Left forelimb (tissue), 1 donor: ENCODE data around the gene GORASP1.

Experiments
- DNase-seq: peaks from one replicate; pipeline ENCODE4 v3.0.0-alpha.2; 2018; ENCODE audit warnings: low spot score

GORASP1 gene

GRCh38 chr3:39125841-39126500, 18.5 kb upstream of the GORASP1 start:
- no peak for DNase-seq

GRCh38 chr3:39124876-39125840, 17.7 kb upstream of the GORASP1 start:
- no peak for DNase-seq

- no peak for DNase-seq
Measured at GRCh38 chr3:39122813-39123212, 15.4 kb upstream of the GORASP1 start.

- DNase-seq, result no peak
Measured at GRCh38 chr3:39121621-39122020, 14.2 kb upstream of the GORASP1 start.

- no peak for DNase-seq
Measured at GRCh38 chr3:39118931-39119660, 11.7 kb upstream of the GORASP1 start.

GRCh38 chr3:39118079-39118478, 10.7 kb upstream of the GORASP1 start:
- no peak for DNase-seq

- no peak for DNase-seq
Measured at GRCh38 chr3:39115870-39116269, 8.4 kb upstream of the GORASP1 start.

GRCh38 chr3:39114456-39114855, 7.0 kb upstream of the GORASP1 start:
- no peak for DNase-seq

- DNase-seq, result no peak
Measured at GRCh38 chr3:39113291-39113690, 5.9 kb upstream of the GORASP1 start.

- DNase-seq, result no peak
Measured at GRCh38 chr3:39112535-39112934, 5.1 kb upstream of the GORASP1 start.

GRCh38 chr3:39112113-39112512, 4.7 kb upstream of the GORASP1 start:
- no peak for DNase-seq

GRCh38 chr3:39110041-39110639, 2.7 kb upstream of the GORASP1 start:
- no peak for DNase-seq

- DNase-seq, result no peak
Measured at GRCh38 chr3:39109086-39109485, 1.7 kb upstream of the GORASP1 start.

- DNase-seq, result no peak
Measured at GRCh38 chr3:39108200-39108710, 828 bp upstream of the GORASP1 start.

- peak; percentile 84 for DNase-seq
Measured at GRCh38 chr3:39106851-39107387, 508 bp downstream of the GORASP1 start.

GRCh38 chr3:39106281-39106811, 1.1 kb downstream of the GORASP1 start:
- no peak for DNase-seq

- DNase-seq, result no peak
Measured at GRCh38 chr3:39105687-39106063, 1.8 kb downstream of the GORASP1 start.

GRCh38 chr3:39104961-39105686, 2.3 kb downstream of the GORASP1 start:
- no peak for DNase-seq

GRCh38 chr3:39103791-39104552, 3.5 kb downstream of the GORASP1 start:
- no peak for DNase-seq

GRCh38 chr3:39103324-39103693, 4.1 kb downstream of the GORASP1 start:
- DNase-seq, result no peak
